Measurements from ENCODE around the gene CHST11.

Gene CHST11

GRCh38 chr12:104620837-104621531 is 164.2 kb downstream of the CHST11 start:
- Histone ChIP-seq H3K9me2 (replicated peaks; ENCODE audit: insufficient read depth, low read length) (no peaks in the 10 kb centered on the region), H2AFZ (ENCODE audit: low read depth, low read length, severe bottlenecking) (no peak overlapping the region), H3K9me3 (ENCODE audit: insufficient read depth, low read length) (no peaks in the 10 kb centered on the region), H3K9ac (ENCODE audit: low read length) (no peak overlapping the region), H3K27me3 (ENCODE audit: low read length) (no peaks in the 10 kb centered on the region), H4K20me1 (ENCODE audit: low read depth, low read length) (no peaks in the 10 kb centered on the region), H3F3A (ENCODE audit: insufficient read depth) (no peaks in the 10 kb centered on the region), H3K79me2 (ENCODE audit: insufficient read depth, low read length) (no peaks in the 10 kb centered on the region), H3K4me3 (ENCODE audit: insufficient read depth, low read length, poor library complexity, severe bottlenecking) (no peak overlapping the region), H3K36me3 (ENCODE audit: low read length) (no peaks in the 10 kb centered on the region), H3K27ac (ENCODE audit: low read depth, low read length) (no peak overlapping the region), H3K4me2 (ENCODE audit: low read depth, low read length, poor library complexity, severe bottlenecking) (no peak overlapping the region)
- TF ChIP-seq CTCF (IDR thresholded peaks at IDR 0.05; ENCODE audit: insufficient read depth, low read length, poor library complexity, severe bottlenecking) (no peak), EZH2phosphoT487 (conservative IDR thresholded peaks at IDR 0.05; ENCODE audit: low read length) (no peak)

- Histone ChIP-seq H3K4me2 (ENCODE audit: low read depth, low read length, poor library complexity, severe bottlenecking) (no peak overlapping the region), H3F3A (ENCODE audit: insufficient read depth) (no peaks in the 10 kb centered on the region), H3K27me3 (ENCODE audit: low read length) (no peaks in the 10 kb centered on the region), H3K36me3 (ENCODE audit: low read length) (no peaks in the 10 kb centered on the region), H3K79me2 (ENCODE audit: insufficient read depth, low read length) (no peaks in the 10 kb centered on the region), H2AFZ (ENCODE audit: low read depth, low read length, severe bottlenecking) (no peak overlapping the region), H3K9me3 (ENCODE audit: insufficient read depth, low read length) (no peaks in the 10 kb centered on the region), H3K9ac (ENCODE audit: low read length) (no peak overlapping the region), H3K4me3 (ENCODE audit: insufficient read depth, low read length, poor library complexity, severe bottlenecking) (no peak overlapping the region), H4K20me1 (ENCODE audit: low read depth, low read length) (no peaks in the 10 kb centered on the region), H3K27ac (ENCODE audit: low read depth, low read length) (no peak overlapping the region), H3K9me2 (replicated peaks; ENCODE audit: insufficient read depth, low read length) (no peaks in the 10 kb centered on the region)
- TF ChIP-seq EZH2phosphoT487 (conservative IDR thresholded peaks at IDR 0.05; ENCODE audit: low read length) (no peak), CTCF (IDR thresholded peaks at IDR 0.05; ENCODE audit: insufficient read depth, low read length, poor library complexity, severe bottlenecking) (no peak)
Measured at GRCh38 chr12:104622928-104623327, 166.2 kb downstream of the CHST11 start.

GRCh38 chr12:104623883-104624282 is 167.1 kb downstream of the CHST11 start:
- Histone ChIP-seq H3K4me3 (ENCODE audit: insufficient read depth, low read length, poor library complexity, severe bottlenecking) (no peak overlapping the region), H3K9me3 (ENCODE audit: insufficient read depth, low read length) (no peaks in the 10 kb centered on the region), H2AFZ (ENCODE audit: low read depth, low read length, severe bottlenecking) (no peak overlapping the region), H3K27me3 (ENCODE audit: low read length) (no peaks in the 10 kb centered on the region), H3K36me3 (ENCODE audit: low read length) (no peaks in the 10 kb centered on the region), H3F3A (ENCODE audit: insufficient read depth) (no peaks in the 10 kb centered on the region), H4K20me1 (ENCODE audit: low read depth, low read length) (no peaks in the 10 kb centered on the region), H3K79me2 (ENCODE audit: insufficient read depth, low read length) (no peaks in the 10 kb centered on the region), H3K9me2 (replicated peaks; ENCODE audit: insufficient read depth, low read length) (no peaks in the 10 kb centered on the region), H3K27ac (ENCODE audit: low read depth, low read length) (no peak overlapping the region), H3K9ac (ENCODE audit: low read length) (no peak overlapping the region), H3K4me2 (ENCODE audit: low read depth, low read length, poor library complexity, severe bottlenecking) (no peak overlapping the region)
- TF ChIP-seq EZH2phosphoT487 (conservative IDR thresholded peaks at IDR 0.05; ENCODE audit: low read length): no peak
- no peak for TF ChIP-seq CTCF (IDR thresholded peaks at IDR 0.05; ENCODE audit: insufficient read depth, low read length, poor library complexity, severe bottlenecking)
